ENCODE measurements around the gene TMEM205.

The TMEM205 gene

DNA sequence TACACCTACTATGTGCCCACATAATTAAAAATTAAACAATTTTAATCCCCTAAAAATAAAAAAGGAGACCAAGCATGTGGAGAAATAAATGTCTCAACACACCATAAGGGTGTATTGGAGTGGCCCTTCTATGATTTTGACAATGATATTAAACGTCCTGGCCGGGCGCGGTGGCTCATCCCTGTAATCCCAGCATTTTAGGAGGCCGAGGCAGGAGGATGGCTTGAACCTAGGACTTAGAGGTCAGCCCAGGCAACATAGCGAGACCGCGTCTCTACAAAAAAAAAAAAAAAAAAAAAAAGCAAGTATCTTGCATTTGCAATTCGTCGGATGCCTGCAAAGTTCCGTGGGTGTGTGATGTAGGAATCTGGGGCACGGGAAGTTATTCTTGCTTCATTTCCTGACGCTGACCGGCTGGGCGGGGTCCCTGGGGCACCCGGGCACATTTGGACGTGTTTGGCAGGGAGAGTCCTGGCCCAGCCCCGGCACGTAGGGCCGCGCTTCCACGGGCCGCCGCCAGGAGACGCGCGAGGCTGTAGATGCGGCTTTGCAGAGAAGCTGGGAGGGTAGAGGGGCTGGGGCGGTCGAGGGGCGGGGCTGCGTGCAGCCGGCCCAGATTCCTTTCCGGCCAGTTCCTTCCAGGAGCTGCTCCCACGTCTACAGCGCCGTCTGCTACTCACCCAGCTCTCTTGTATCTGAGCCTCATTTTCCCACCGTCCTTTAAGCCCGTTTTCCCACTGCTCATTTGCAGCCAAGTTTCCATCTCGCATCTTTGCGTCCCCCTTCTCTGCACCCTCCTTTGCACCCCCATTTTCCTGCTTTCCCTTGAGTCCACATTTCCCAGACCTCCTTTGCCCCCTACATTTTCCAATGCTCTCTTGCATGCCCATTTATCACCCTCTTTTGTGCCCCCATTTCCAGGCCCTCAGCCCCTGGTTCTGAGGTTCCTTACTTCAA lies 52.4 kb downstream of the TMEM205 start:
- TF ChIP-seq CREB5 (CRISPR knock-in tag; IDR thresholded peaks at IDR 0.05; ENCODE audit: low read depth), result no peak
- TF ChIP-seq, protein P1, sequence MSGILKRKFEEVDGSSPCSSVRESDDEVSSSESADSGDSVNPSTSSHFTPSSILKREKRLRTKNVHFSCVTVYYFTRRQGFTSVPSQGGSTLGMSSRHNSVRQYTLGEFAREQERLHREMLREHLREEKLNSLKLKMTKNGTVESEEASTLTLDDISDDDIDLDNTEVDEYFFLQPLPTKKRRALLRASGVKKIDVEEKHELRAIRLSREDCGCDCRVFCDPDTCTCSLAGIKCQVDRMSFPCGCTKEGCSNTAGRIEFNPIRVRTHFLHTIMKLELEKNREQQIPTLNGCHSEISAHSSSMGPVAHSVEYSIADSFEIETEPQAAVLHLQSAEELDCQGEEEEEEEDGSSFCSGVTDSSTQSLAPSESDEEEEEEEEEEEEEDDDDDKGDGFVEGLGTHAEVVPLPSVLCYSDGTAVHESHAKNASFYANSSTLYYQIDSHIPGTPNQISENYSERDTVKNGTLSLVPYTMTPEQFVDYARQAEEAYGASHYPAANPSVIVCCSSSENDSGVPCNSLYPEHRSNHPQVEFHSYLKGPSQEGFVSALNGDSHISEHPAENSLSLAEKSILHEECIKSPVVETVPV (CRISPR knock-in tag; IDR thresholded peaks at IDR 0.05), result no peak
- no peak for TF ChIP-seq OSR1 (CRISPR knock-in tag; IDR thresholded peaks at IDR 0.05)
- peak; percentile 97 for ATAC-seq
